Keratinocyte (primary cell): Measurements from ENCODE around the gene ITFG1.

Experiments used
- EZH2 ChIP-seq: IDR thresholded peaks from one replicate; pipeline ENCODE4 v1.6.1; 2012; ENCODE audit warnings: inconsistent platforms, mild to moderate bottlenecking, low read length, moderate library complexity
- TF ChIP-seq, protein P1 (sequence below), 3 experiments: IDR thresholded peaks in 1 of 3; conservative IDR thresholded peaks in 1 of 3; optimal IDR thresholded peaks in 1 of 3; 2 replicates in 2 of 3; 3 replicates in 1 of 3; pipeline versions ENCODE3 to v1.5.1; 2011; ENCODE audit warnings: low read length in 3 of 3, mild to moderate bottlenecking in 3 of 3, moderate library complexity in 2 of 3, control low read depth in 1 of 3, inconsistent platforms in 1 of 3; ENCODE audit not compliant: insufficient read depth in 2 of 3; ENCODE audit errors: extremely low read depth in 1 of 3

- TF ChIP-seq, protein P1, sequence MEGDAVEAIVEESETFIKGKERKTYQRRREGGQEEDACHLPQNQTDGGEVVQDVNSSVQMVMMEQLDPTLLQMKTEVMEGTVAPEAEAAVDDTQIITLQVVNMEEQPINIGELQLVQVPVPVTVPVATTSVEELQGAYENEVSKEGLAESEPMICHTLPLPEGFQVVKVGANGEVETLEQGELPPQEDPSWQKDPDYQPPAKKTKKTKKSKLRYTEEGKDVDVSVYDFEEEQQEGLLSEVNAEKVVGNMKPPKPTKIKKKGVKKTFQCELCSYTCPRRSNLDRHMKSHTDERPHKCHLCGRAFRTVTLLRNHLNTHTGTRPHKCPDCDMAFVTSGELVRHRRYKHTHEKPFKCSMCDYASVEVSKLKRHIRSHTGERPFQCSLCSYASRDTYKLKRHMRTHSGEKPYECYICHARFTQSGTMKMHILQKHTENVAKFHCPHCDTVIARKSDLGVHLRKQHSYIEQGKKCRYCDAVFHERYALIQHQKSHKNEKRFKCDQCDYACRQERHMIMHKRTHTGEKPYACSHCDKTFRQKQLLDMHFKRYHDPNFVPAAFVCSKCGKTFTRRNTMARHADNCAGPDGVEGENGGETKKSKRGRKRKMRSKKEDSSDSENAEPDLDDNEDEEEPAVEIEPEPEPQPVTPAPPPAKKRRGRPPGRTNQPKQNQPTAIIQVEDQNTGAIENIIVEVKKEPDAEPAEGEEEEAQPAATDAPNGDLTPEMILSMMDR (optimal IDR thresholded peaks at IDR 0.05 in 1 of 3, IDR thresholded peaks at IDR 0.05 in 1 of 3, conservative IDR thresholded peaks at IDR 0.05 in 1 of 3; ENCODE audit: extremely low read depth in 1 of 3, insufficient read depth in 2 of 3, low read length in 3 of 3), result no peak
- TF ChIP-seq EZH2, result no peak
These were observed 44.0 kb downstream of the ITFG1 start for GRCh38 chr16:47416869-47417268.
